IMR-90 (cell line): ENCODE data around the gene RASA1. TPM values are rescaled to one million over a fixed set of nuclear protein-coding genes. Genes with fewer than 3 reads are reported as not detected.

Experiments used
- ATAC-seq: fragments of 200-7000 bp; cut with Tn5 transposase; 2 replicates; pipeline ENCODE4 v1.9.1; 2020; ENCODE audit warnings: low read depth, mild to moderate bottlenecking, moderate library complexity
- BruUV-seq: library from RNA; stranded (reverse); fragments of 400-500 nt; replicated peaks from 2 replicates; lab custom pipeline; 2021; lab: Mats Ljungman, UMichigan
- CTCF ChIA-PET: fragments of 300-600 bp; formaldehyde crosslinking; extraction: SDS; loops from one replicate; lab custom pipeline; 2021; ENCODE audit warnings: antibody characterized with exemption; lab: Yijun Ruan, JAX
- POLR2A ChIA-PET: fragments of 300-600 bp; sonication (Branson Sonifier 250); formaldehyde crosslinking; loops from one replicate; lab custom pipeline; 2022; ENCODE audit warnings: antibody characterized with exemption; ENCODE audit not compliant: unreplicated experiment; lab: Charles Lee
- DNase-seq: peaks from one replicate; pipeline ENCODE4 v3.0.0; 2013
- H2AFZ ChIP-seq: replicated peaks from 2 replicates; pipeline ENCODE3; 2013; ENCODE audit warnings: low read length, mild to moderate bottlenecking; ENCODE audit not compliant: poor library complexity
- H2AK5ac ChIP-seq: 2 replicates; pipeline ENCODE4 v1.6.1; 2013; ENCODE audit warnings: low read depth, low read length, inconsistent platforms
- H2AK9ac ChIP-seq: replicated peaks from 2 replicates; pipeline ENCODE3; 2013; ENCODE audit warnings: mild to moderate bottlenecking, low read depth, low read length, moderate library complexity; ENCODE audit not compliant: poor library complexity
- H2BK120ac ChIP-seq: 2 replicates; pipeline ENCODE4 v1.6.1; 2013; ENCODE audit warnings: low read depth, low read length, inconsistent platforms
- H2BK15ac ChIP-seq: 3 replicates; pipeline ENCODE4 v1.6.1; 2013; ENCODE audit warnings: low read depth, low read length, inconsistent platforms
- H2BK20ac ChIP-seq: 2 replicates; pipeline ENCODE4 v1.6.1; 2013; ENCODE audit warnings: low read depth, mild to moderate bottlenecking, inconsistent platforms, low read length, moderate library complexity
- H2BK5ac ChIP-seq: 2 replicates; pipeline ENCODE4 v1.6.1; 2013; ENCODE audit warnings: mild to moderate bottlenecking, low read depth, low read length, inconsistent platforms; ENCODE audit not compliant: poor library complexity, severe bottlenecking
- H3K14ac ChIP-seq: replicated peaks from 2 replicates; pipeline ENCODE4 v1.6.1; 2013; ENCODE audit warnings: low read depth, low read length, inconsistent platforms
- H3K18ac ChIP-seq: 2 replicates; pipeline ENCODE4 v1.6.1; 2013; ENCODE audit warnings: low read depth, low read length, control low read depth
- H3K23ac ChIP-seq: 2 replicates; pipeline ENCODE4 v1.6.1; 2013; ENCODE audit warnings: low read depth, low read length, inconsistent platforms
- H3K27ac ChIP-seq: 2 replicates; pipeline ENCODE4 v1.5.1; 2013; ENCODE audit warnings: mild to moderate bottlenecking, control low read depth, low read length; ENCODE audit not compliant: insufficient read depth
- H3K27me3 ChIP-seq: 2 replicates; pipeline ENCODE4 v1.6.1; 2013; ENCODE audit warnings: low read length; ENCODE audit not compliant: control insufficient read depth, insufficient read depth
- H3K36me3 ChIP-seq: 2 replicates; pipeline ENCODE4 v1.6.1; 2013; ENCODE audit warnings: low read length, mixed read lengths; ENCODE audit not compliant: control insufficient read depth, insufficient read depth
- H3K4ac ChIP-seq: 2 replicates; pipeline ENCODE4 v1.6.1; 2013; ENCODE audit warnings: low read depth, low read length, inconsistent platforms
- H3K4me1 ChIP-seq: 2 replicates; pipeline ENCODE4 v1.6.1; 2013; ENCODE audit warnings: low read length, mixed read lengths; ENCODE audit not compliant: control insufficient read depth, insufficient read depth
- H3K4me2 ChIP-seq: 2 replicates; pipeline ENCODE4 v1.6.1; 2013; ENCODE audit warnings: low read depth, mild to moderate bottlenecking, control low read depth, low read length, moderate library complexity
- H3K4me3 ChIP-seq: 2 replicates; pipeline ENCODE4 v1.5.1; 2013; ENCODE audit warnings: low read depth, mild to moderate bottlenecking, control low read depth, low read length, moderate library complexity; ENCODE audit not compliant: insufficient read depth
- H3K56ac ChIP-seq: 2 replicates; pipeline ENCODE4 v1.6.1; 2013; ENCODE audit warnings: low read length, inconsistent platforms; ENCODE audit not compliant: insufficient read depth; ENCODE audit errors: extremely low read depth
- H3K79me1 ChIP-seq, 2 experiments: 2 replicates each; pipeline ENCODE4 v1.6.1; 2013; ENCODE audit warnings: low read length in 2 of 2, inconsistent platforms in 1 of 2, low read depth in 1 of 2
- H3K9ac ChIP-seq: 2 replicates; pipeline ENCODE4 v1.6.1; 2013; ENCODE audit warnings: low read depth, low read length, control low read depth
- H3K9me1 ChIP-seq: 2 replicates; pipeline ENCODE4 v1.6.1; 2013; ENCODE audit warnings: low read length, inconsistent platforms; ENCODE audit not compliant: insufficient read depth
- H3K9me3 ChIP-seq: 2 replicates; pipeline ENCODE4 v1.6.1; 2013; ENCODE audit warnings: low read length; ENCODE audit not compliant: control insufficient read depth, insufficient read depth
- H4K20me1 ChIP-seq: 2 replicates; pipeline ENCODE4 v1.6.1; 2013; ENCODE audit warnings: low read length, inconsistent platforms; ENCODE audit not compliant: insufficient read depth
- H4K5ac ChIP-seq: 2 replicates; pipeline ENCODE4 v1.6.1; 2013; ENCODE audit warnings: mild to moderate bottlenecking, low read depth, low read length, control low read depth
- H4K8ac ChIP-seq, 2 experiments: 2 replicates each; pipeline ENCODE4 v1.6.1; 2013; ENCODE audit warnings: low read depth in 2 of 2, low read length in 2 of 2, control low read depth in 1 of 2, inconsistent platforms in 1 of 2
- H4K91ac ChIP-seq: 2 replicates; pipeline ENCODE4 v1.6.1; 2013; ENCODE audit warnings: low read depth, low read length, inconsistent platforms; ENCODE audit not compliant: insufficient read depth
- BHLHE40 ChIP-seq: fragments of 150-350 bp; IDR thresholded peaks from 2 replicates; pipeline ENCODE4 v1.6.1; 2016; ENCODE audit warnings: mild to moderate bottlenecking, low read depth, low read length
- CEBPB ChIP-seq: IDR thresholded peaks from 2 replicates; pipeline ENCODE4 v1.6.1; 2012; ENCODE audit warnings: low read depth, low read length, improper control_type of control experiment
- CHD1 ChIP-seq: IDR thresholded peaks from 2 replicates; pipeline ENCODE4 v1.6.1; 2012; ENCODE audit warnings: low read depth, low read length, improper control_type of control experiment
- CTCF ChIP-seq: conservative IDR thresholded peaks from 2 replicates; pipeline ENCODE4 v1.5.1; 2012; ENCODE audit warnings: mild to moderate bottlenecking, low read depth, low read length, improper control_type of control experiment
- ELK1 ChIP-seq: fragments of 150-350 bp; IDR thresholded peaks from 2 replicates; pipeline ENCODE4 v1.6.1; 2016; ENCODE audit warnings: low read depth, mild to moderate bottlenecking, low read length, moderate library complexity, borderline replicate concordance
- MAFK ChIP-seq: IDR thresholded peaks from 2 replicates; pipeline ENCODE4 v1.6.1; 2012; ENCODE audit warnings: low read depth, low read length, improper control_type of control experiment
- MAZ ChIP-seq: IDR thresholded peaks from 2 replicates; pipeline ENCODE4 v1.6.1; 2012; ENCODE audit warnings: low read depth, mild to moderate bottlenecking, low read length, improper control_type of control experiment, moderate library complexity, borderline replicate concordance
- NFE2L2 ChIP-seq: fragments of 150-350 bp; IDR thresholded peaks from 2 replicates; pipeline ENCODE4 v1.6.1; 2016; ENCODE audit warnings: low read depth, mild to moderate bottlenecking, low read length
- POLR2A ChIP-seq: IDR thresholded peaks from 2 replicates; pipeline ENCODE4 v1.6.1; 2012; ENCODE audit warnings: mild to moderate bottlenecking, low read depth, low read length
- RAD21 ChIP-seq: IDR thresholded peaks from 2 replicates; pipeline ENCODE4 v1.6.1; 2012; ENCODE audit warnings: low read length, improper control_type of control experiment
- USF2 ChIP-seq: fragments of 150-350 bp; IDR thresholded peaks from 2 replicates; pipeline ENCODE4 v1.6.1; 2017; ENCODE audit warnings: mild to moderate bottlenecking, antibody characterized with exemption, low read length, low read depth
- dilution Hi-C: fragments of 300-500 bp; cut with HindIII; formaldehyde crosslinking; loops from one replicate; pipeline ENCODE4 v1.14.3; 2018; ENCODE audit warnings: low sequenced_read_pairs; ENCODE audit not compliant: unreplicated experiment
- in situ Hi-C: fragments of 300-500 bp; cut with MboI; formaldehyde crosslinking; loops from 3 replicates; pipeline ENCODE4 v1.14.3; 2019; ENCODE audit warnings: low sequenced_read_pairs, inconsistent platforms, mixed read lengths
- intact Hi-C: fragments of 100-400 bp; cut with micrococcal nuclease; formaldehyde crosslinking; loops from 2 replicates; pipeline ENCODE4 v1.10.0; 2022
- polyA plus RNA-seq, 3 experiments: library from polyadenylated mRNA; depleted of rRNA; stranded (reverse); fragments of >200 nt; gene quantifications; 2 replicates each; pipeline ENCODE4 v1.2.3, GENCODE V29; 2012; ENCODE audit warnings: low replicate concordance in 1 of 3
- total RNA-seq: library from RNA; depleted of rRNA; stranded (reverse); fragments of >200 nt; gene quantifications from 2 replicates; pipeline ENCODE4 v1.2.3, GENCODE V29; 2012

The RASA1 gene
- total and polyA plus RNA-seq, 2 of the 4 experiments (the other 2 are of a cell fraction): 37.6 to 45.7 TPM

GRCh38 chr5:87369431-87369830, 101.7 kb downstream of the RASA1 start:
- no peak overlapping the region for H3K14ac ChIP-seq
- no peak overlapping the region for H3K4me3 ChIP-seq
- no peak overlapping the region for H4K91ac ChIP-seq
- no peak overlapping the region for H2BK15ac ChIP-seq
- ChIA-PET POLR2A (no interaction called here), CTCF (interaction anchor here (1.5 kb wide), 1 partner anchor 299 kb away, joined by 3 read pairs; no protein-coding TSS in a partner anchor)
- no peak overlapping the region for H2AK5ac ChIP-seq
- H3K9me3 ChIP-seq: no peaks in the 10 kb centered on the region
- H2BK5ac ChIP-seq: no peak overlapping the region
- no peak overlapping the region for H3K27ac ChIP-seq
- no peak overlapping the region for H2AK9ac ChIP-seq
- no peak overlapping the region for H3K23ac ChIP-seq
- no peaks in the 10 kb centered on the region for H3K4me1 ChIP-seq
- no peak for DNase-seq
- H2BK120ac ChIP-seq: no peak overlapping the region
- H3K18ac ChIP-seq: no peak overlapping the region
- intact Hi-C loops (no loop called here), in situ Hi-C loops (no loop called here), dilution Hi-C loops (no loop called here)
- no peak for TF ChIP-seq POLR2A
- TF ChIP-seq RAD21: no peak
- TF ChIP-seq CEBPB: no peak
- TF ChIP-seq MAZ: no peak
- no peak for TF ChIP-seq CTCF
- no peak for TF ChIP-seq BHLHE40
- TF ChIP-seq USF2: no peak
- TF ChIP-seq ELK1: no peak
- no peak for TF ChIP-seq MAFK
- no peak for TF ChIP-seq CHD1
- no peak for TF ChIP-seq NFE2L2
- H4K8ac ChIP-seq: no peak overlapping the region
- H4K5ac ChIP-seq: no peak overlapping the region
- no peaks in the 10 kb centered on the region for H4K20me1 ChIP-seq
- H3K9ac ChIP-seq: no peak overlapping the region
- no peak overlapping the region for H3K4ac ChIP-seq
- H3K27me3 ChIP-seq: no peaks in the 10 kb centered on the region
- no peak overlapping the region for H3K4me2 ChIP-seq
- ATAC-seq: no peak
- peaks cover 2% of the 10 kb centered on the region; the same call in 1 of the 2 replicates for H3K9me1 ChIP-seq
- H3K79me1 ChIP-seq: peaks cover 11 to 24% of the 10 kb centered on the region in 2 experiments; a peak in 3 of 4 replicates
- H2BK20ac ChIP-seq: no peak overlapping the region
- peaks cover 8% of the 10 kb centered on the region for H3K36me3 ChIP-seq
- H3K56ac ChIP-seq: no peak overlapping the region
- no peak overlapping the region for H2AFZ ChIP-seq
- BruUV-seq: no TSS peak
